HG02870 (cell line): ENCODE data around the gene TUBB1.
"Not testable (repeated sequence)": the region's sequence is repeated elsewhere in the genome, so short reads cannot be mapped to it uniquely, and the experiment has no call there.

Experiments
- ATAC-seq: cut with Tn5 transposase; IDR thresholded peaks from one replicate; pipeline ENCODE4 v1.9.1; 2021; ENCODE audit warnings: mild to moderate bottlenecking, moderate library complexity; ENCODE audit not compliant: unreplicated experiment

The TUBB1 gene

GRCh38 chr20:59019217-59019616 is at the start of gene TUBB1:
Gene TUBB1 (plus strand): TSS chr20:59019429. CDS start chr20:59019523, 94 bp downstream.
- ATAC-seq = no peak

- ATAC-seq = no peak
These were observed 49.8 kb upstream of the TUBB1 start for GRCh38 chr20:58969439-58969838.

- ATAC-seq = no peak
These were observed 49.1 kb upstream of the TUBB1 start for GRCh38 chr20:58970146-58970545.

GRCh38 chr20:58971429-58971828 is 47.8 kb upstream of the TUBB1 start:
- no peak for ATAC-seq

DNA sequence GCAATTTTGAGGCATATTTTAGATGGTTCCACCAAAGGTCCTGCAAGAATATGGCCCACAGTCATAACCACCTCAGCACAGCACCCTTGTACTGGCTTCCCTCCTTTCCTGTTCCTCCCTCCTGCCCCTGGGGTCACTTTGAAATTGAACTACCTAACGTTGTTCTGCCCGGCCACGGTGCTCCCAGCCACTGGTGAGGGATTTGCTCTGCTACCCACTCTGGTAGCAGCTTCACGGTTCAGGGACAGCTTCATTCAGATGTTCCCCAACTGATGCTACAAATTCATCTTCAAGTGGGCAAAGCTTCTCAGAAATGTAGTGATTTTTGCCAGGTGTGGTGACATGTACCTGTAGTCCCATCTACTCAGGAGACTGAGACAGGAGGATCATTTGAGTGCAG is 46.0 kb upstream of the TUBB1 start:
- ATAC-seq = no peak

GRCh38 chr20:58973866-58974265 is 45.4 kb upstream of the TUBB1 start:
- ATAC-seq = no peak

- no peak for ATAC-seq
These were observed 43.9 kb upstream of the TUBB1 start for GRCh38 chr20:58975353-58975752.

- ATAC-seq = no peak
These were observed 43.0 kb upstream of the TUBB1 start for GRCh38 chr20:58976061-58976730.

GRCh38 chr20:58978351-58979190 is 40.7 kb upstream of the TUBB1 start:
- ATAC-seq = no peak

- peak; percentile 58 for ATAC-seq
These were observed 38.3 kb upstream of the TUBB1 start, which contains the start of gene NELFCD for GRCh38 chr20:58980711-58981627. Gene NELFCD (plus strand): TSS chr20:58981256. CDS start chr20:58981310, 54 bp downstream.

DNA sequence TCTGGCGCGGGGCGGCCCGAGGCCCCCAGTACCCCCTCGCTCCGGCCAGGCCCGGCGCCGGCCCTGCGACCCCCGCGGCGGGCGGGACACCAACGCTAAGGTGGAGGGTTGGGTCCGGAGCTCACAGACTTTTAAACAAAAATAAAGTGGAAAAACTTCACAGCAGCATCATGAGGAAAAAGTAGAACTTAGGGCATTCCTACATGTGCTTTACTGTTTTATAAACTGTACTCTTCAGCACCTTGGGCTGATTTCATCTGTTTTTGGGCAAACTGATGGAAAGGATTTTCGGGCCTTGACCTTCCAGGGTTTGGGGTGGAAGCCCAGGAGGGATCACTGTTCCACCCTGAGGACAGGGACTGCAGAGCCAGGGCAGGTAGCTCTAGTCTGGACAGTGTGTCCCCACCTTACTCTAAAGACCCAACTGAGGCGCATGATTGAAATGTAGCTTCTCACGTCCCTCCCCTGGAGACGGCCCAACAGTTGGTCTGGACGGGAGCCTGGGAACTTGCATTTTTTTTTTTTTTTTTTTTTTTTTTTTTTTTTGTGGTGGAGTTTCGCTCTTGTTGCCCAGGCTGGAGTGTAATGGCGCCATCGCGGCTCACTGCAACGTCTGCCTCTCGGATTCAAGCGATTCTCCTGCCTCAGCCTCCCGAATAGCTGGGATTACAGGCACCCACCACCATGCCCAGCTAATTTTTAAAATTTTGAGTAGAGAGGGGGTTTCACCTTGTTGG is 37.4 kb upstream of the TUBB1 start:
- ATAC-seq = peak; percentile 12

GRCh38 chr20:58982406-58983114 is 36.7 kb upstream of the TUBB1 start:
- no peak for ATAC-seq

DNA sequence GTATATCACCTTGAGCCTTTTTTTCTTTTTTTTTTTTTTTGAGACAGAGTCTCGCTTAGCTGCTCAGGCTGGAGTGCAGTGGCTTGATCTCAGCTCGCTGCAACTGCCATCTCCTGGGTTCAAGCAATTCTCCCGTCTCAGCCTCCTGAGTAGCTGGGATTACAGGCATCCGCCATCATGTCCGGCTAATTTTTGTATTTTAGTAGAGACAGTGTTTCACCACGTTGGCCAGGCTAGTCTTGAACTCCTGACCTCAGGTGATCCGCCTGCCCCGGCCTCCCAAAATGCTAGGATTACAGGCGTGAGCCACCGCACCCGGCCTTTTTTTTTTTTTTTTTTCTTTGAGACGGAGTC is 36.1 kb upstream of the TUBB1 start:
- ATAC-seq = not testable (repeated sequence)

DNA sequence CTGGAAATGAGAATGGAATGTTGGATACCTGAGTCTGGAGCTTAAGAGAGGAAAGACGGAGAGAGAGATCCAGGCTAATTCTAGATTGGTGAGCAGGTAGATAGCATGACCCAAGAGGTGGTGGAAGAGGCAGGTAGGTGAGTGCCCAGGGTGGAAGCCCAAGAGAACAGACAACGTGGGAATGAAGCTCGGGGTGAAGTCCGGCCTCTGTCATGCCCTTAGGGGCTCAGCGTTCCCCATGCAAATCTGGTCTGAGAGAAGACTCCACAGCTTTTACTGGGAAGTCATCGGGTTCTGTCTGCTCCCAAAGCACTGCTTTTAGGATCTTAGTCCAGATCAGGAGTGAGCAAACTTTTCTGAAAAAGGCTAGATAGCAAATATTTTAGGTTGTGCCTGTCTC is 34.5 kb upstream of the TUBB1 start:
- no peak for ATAC-seq

- ATAC-seq = no peak
These were observed 33.6 kb upstream of the TUBB1 start for GRCh38 chr20:58985656-58986055.

DNA sequence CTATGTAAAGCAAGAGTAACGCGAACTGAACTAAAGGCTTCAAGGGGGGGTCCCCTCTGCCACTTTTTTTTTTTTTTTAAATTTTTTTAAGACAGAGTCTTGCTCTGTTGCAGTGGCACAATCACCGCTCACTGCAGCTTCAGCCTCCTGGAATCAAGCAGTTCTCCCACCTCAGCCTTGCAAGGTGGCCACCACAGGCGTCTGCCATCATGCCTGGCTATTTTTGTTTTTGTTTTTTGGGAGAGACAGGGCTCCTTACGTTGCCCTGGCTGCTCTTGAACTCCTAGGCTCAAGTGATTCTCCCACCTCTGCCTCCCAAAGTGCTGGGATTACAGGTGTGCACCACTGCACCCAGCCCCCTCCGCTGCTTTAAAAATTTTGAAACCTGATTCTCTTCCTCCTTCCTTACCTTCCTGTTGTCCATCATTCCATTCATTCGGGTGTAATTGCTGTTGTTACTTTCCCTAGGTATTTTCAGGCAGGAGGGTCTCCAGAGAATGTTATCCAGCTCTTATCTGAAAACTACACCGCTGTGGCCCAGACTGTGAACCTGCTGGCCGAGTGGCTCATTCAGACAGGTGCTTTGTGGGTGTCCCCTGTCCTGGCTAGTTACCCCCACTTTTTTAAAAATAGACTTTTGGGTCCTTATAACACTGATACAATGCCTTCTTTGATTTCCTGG is 32.8 kb upstream of the TUBB1 start:
- no peak for ATAC-seq

DNA sequence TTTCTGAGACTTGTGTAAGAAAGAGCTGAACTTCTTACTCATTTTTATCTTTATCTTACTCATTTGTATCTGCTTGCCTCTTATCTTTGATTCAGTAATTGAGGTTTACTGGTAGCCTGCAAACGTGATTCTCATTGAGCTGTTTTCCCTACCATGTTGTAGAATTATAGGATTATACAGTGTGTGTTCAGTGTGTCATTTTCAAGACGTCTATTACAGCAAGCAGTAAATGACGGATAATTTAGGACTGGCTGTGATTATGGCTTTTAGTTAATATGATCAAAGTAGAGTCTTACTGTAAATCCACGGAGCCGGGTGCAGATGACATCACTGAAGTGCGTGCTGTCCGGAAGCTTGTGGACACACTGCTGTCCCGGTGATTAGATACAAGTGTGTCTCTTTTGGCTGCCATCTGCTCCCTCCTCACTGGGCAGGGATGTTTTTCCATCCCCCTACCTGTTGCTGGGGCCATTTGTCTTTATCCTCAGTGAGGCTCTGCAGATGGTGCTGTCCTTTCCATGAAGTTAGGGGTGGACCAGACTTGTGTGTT is 32.2 kb upstream of the TUBB1 start:
- ATAC-seq = no peak

DNA sequence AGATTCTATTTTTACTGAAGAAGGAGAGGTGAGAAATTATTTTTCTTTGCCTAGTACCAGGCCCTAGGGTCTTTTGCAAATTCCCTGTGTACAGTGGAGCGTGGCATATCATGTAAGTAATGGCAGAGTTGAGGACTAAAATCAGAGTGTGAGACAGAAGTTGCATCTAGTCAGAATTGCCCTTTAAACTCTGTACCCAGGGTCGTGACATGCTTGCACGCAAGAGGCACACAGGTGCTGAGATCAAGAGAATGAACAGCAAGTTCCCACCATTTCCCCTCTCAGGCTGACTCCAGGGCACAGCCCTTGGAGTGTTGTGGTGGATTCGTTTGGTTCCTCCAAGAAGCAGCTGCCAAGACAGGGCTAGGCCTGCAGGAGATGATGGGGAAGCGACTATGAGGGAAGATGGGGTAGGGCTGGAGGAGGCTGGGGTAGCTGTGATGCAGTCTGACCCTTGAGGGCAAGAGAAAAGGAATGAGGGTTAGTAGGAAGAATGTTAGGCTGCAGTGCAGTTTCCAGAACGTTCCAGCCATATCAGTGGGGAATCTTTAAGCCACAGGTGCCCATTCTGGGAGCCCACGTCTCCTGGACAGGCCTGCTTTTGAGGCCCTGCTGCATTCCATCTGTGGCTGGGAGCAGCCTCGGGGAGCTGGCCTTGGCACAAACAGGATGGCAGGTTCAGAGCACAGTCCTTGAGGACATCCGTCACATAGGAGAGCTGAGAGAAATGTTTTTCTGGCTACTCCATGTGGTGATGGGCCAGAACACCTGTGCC is 31.3 kb upstream of the TUBB1 start:
- ATAC-seq = no peak
